M059J (cell line): Measurements from ENCODE around the gene SPATA12. TPM values are rescaled to one million over a fixed set of nuclear protein-coding genes. Genes with fewer than 3 reads are reported as not detected.
A peak's percentile ranks its signal among the peaks of the same experiment; 100 is the strongest.

Experiments
- DNase-seq: peaks from one replicate; pipeline ENCODE4 v3.0.0-alpha.2; 2012; ENCODE audit warnings: low read depth
- total RNA-seq: library from RNA; depleted of rRNA; stranded (reverse); fragments of >200 nt; shearing (Covaris generic); gene quantifications from 2 replicates; pipeline ENCODE4 v1.2.3, GENCODE V29; 2014

The SPATA12 gene
- total RNA-seq, 1 experiment from 2014 or later, result 0.07 TPM

DNA sequence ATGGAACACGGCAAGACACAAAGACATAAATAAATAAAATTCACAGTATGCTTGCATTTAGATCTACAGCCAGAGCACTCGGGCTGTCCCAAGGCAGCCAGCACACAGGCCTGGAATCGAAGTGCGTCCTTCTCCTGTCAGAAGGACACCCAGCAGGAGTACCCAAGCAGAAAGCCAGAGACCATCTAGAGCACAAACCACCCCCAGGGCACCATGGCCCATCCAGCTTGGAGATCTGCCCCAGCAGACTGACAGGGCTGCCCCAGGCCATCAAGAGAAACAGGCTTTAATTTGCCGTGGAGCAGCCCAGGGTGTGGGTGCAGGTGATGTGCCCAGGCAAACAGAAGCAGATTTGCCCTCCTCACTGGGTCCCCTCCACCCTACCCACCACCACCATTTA, 7.8 kb upstream of the SPATA12 start:
- no peak for DNase-seq

GRCh38 chr3:57053122-57053521, 7.3 kb upstream of the SPATA12 start:
- no peak for DNase-seq

DNA sequence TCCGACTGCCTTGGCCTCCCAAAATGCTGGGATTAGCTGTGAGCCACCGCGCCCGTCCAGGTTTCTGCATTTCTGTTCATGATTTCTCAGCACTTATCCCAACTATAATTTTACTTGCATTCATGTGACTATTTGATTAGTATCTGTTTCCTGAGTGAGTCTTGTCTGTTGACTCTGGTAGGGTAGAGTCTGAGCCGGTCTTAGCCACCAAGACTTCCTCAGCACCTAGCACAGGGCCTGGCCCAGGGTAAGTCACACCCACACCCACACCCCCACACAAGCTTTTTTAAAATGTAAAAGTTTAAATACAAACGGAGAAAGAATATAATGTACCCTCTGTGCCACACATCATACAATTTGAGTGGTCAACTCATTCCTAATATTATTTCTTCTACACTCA, 3.1 kb upstream of the SPATA12 start:
- no peak for DNase-seq

DNA sequence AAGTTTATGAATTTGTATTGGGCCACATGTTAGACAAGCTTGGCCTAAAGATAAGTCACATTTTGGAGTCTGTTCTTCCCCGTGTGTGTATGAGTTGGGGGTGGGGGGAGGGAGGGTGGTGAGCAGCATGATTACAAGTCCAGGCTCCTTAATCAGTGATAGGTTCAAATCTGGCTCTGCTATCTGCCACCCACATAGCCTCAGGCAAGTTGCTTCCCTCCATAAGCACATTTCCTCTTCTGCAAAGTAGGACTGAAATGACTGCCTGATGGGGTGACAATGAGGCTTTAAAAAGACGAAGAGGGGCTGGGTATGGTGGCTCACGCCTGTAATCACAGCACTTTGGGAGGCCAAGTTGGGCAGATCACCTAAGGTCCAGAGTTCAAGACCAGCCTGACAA, 1.1 kb upstream of the SPATA12 start:
- DNase-seq, result peak; percentile 79

GRCh38 chr3:57061556-57061955, 1.1 kb downstream of the SPATA12 start:
- no peak for DNase-seq

GRCh38 chr3:57062101-57062631, 1.7 kb downstream of the SPATA12 start:
- no peak for DNase-seq

GRCh38 chr3:57063032-57063431, 2.6 kb downstream of the SPATA12 start:
- DNase-seq, result no peak

DNA sequence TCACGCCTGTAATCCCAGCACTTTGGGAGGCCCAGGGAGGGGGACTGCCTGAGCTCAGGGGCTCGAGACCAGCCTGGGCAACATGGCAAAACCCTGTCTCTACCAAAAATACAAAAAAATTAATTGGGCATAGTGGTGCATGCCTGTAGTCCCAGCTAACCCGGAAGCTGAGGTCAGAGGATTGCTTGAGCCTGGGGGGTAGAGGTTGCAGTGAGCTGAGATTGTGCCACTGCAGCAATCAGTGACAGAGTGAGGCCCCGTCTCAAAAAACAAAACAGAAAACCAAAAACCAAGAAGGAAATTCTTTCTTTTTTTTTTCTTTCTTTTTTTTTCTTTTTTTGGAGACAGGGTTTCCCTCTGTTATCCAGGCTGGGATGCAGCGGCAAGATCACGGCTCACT, 3.5 kb downstream of the SPATA12 start:
- DNase-seq, result no peak

GRCh38 chr3:57064572-57064971, 4.1 kb downstream of the SPATA12 start:
- no peak for DNase-seq

- DNase-seq, result peak; percentile 78
Measured at GRCh38 chr3:57065588-57065987, 5.1 kb downstream of the SPATA12 start.

- DNase-seq, result peak; percentile 47
Measured at GRCh38 chr3:57066471-57066870, 6.0 kb downstream of the SPATA12 start.

- peak; percentile 95 for DNase-seq
Measured at GRCh38 chr3:57068437-57069089, 8.1 kb downstream of the SPATA12 start.

- DNase-seq, result no peak
Measured at GRCh38 chr3:57069503-57069902, 9.0 kb downstream of the SPATA12 start.

- DNase-seq, result no peak
Measured at GRCh38 chr3:57073628-57074027, 13.2 kb downstream of the SPATA12 start.

GRCh38 chr3:57074135-57074534, 13.7 kb downstream of the SPATA12 start:
- no peak for DNase-seq

- no peak for DNase-seq
Measured at GRCh38 chr3:57076422-57076951, 16.0 kb downstream of the SPATA12 start.

DNA sequence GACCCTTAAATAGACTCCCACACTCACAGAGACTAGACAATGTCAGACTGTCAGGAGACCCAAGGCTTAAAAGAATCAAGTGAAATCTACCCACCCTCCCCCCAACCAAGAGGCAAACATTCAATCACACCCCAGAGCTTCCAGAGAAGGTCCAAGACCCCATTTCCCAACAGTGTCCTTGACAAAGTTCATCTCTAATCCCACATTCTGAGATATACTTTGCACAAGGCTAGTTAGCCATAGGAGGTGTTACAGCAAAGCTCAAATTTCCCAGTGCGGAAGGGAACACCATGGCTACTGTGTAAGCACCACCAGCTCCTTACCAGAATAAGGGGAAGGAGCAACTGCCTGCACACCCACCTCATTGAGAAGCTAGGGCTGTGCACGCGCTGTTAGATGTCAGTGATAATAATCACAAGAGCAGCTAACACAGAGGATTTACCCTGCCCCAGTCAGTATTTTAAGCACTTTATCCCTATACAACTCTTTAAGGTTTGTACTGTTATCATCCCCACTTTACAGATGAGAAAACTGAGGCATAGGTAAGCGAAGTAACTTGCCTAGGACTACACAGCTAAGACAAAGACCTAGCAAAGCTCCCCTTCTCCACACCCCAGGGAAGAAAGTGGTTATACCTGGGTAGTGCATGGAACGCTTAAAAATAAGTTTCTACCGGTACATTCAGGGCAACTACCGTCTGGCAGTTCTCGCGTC, 17.3 kb downstream of the SPATA12 start:
- no peak for DNase-seq

GRCh38 chr3:57078344-57078634, 17.8 kb downstream of the SPATA12 start:
- DNase-seq, result peak; percentile 60

GRCh38 chr3:57078635-57079473, 18.4 kb downstream of the SPATA12 start:
- peak; percentile 50 for DNase-seq

GRCh38 chr3:57079474-57079831, 19.0 kb downstream of the SPATA12 start:
- no peak for DNase-seq

DNA sequence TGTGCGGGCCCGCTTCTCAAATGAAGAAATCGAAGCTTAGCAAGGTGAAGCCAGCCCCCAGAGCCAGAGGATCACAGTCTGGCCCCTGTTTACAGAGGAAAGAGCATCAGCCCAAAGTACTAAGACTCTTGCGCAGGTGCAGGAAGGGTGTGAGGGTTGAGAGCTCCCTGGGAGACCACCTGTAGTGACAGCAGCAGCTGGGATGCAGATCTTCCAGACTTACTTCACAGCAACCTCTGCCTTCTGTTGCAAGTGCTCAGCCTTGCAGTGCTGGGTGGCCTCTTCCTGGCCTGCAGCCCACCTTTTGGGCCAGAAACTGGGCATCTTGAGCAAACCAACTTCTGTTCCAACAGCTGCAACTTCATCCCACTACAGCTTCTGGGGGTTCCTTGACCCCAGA, 19.7 kb downstream of the SPATA12 start:
- DNase-seq, result no peak

DNA sequence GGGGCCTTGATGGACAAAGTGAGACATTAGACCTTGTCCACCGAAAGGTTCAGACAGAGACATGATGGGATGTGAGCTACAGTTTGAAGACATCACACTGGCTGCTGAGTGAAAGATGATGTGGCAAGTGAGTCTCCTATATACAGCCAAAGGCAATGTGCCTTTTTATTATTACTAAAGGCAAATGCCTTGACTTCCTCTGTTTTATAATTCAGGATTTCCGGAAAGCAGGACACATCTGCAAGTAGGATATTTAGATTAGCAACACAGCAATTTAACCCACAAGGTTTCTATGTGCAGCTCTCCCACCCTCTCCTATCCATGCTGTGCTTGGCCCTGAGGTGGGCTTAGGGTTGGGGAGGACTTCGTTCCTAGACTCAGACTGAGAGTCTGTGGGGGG, 20.7 kb downstream of the SPATA12 start:
- no peak for DNase-seq
